HEK293 (cell line): ENCODE measurements around the gene IGFL3.

Experiments used
- CTCF ChIA-PET: fragments of 350-600 bp; formaldehyde crosslinking; extraction: SDS; loops from one replicate; lab custom pipeline; 2021; ENCODE audit warnings: antibody characterized with exemption; lab: Yijun Ruan, JAX
- POLR2A ChIA-PET: fragments of 300-600 bp; formaldehyde crosslinking; extraction: SDS; loops from one replicate; lab custom pipeline; 2020; ENCODE audit warnings: antibody characterized with exemption, inconsistent platforms; lab: Yijun Ruan, JAX
- H3K27ac ChIP-seq: fragments of 200-500 bp; sonication (Bioruptor generic); 2 replicates; pipeline ENCODE4 v1.5.1; 2014; ENCODE audit warnings: low read depth, low read length, control low read depth, inconsistent platforms; ENCODE audit errors: extremely low read depth
- H3K36me3 ChIP-seq, 2 experiments: fragments of 200-500 bp in 1 of 2; sonication (Bioruptor generic) in 1 of 2; 1 replicate in 1 of 2; 2 replicates in 1 of 2; pipeline ENCODE4 v1.5.1; 2014 to 2017; ENCODE audit warnings: inconsistent platforms in 2 of 2, low read length in 2 of 2; ENCODE audit not compliant: control insufficient read depth in 2 of 2, insufficient read depth in 1 of 2
- H3K4me1 ChIP-seq: fragments of 200-500 bp; sonication (Bioruptor generic); 2 replicates; pipeline ENCODE4 v1.5.1; 2014; ENCODE audit warnings: mild to moderate bottlenecking, low read length, inconsistent platforms; ENCODE audit not compliant: control insufficient read depth, insufficient read depth
- H3K4me3 ChIP-seq: 2 replicates; pipeline ENCODE4 v1.5.1; 2011; ENCODE audit warnings: low read depth, mild to moderate bottlenecking, control low read depth, low read length, moderate library complexity
- H3K9me3 ChIP-seq: fragments of 200-500 bp; sonication (Bioruptor generic); 2 replicates; pipeline ENCODE4 v1.5.1; 2014; ENCODE audit warnings: low read depth, low read length, inconsistent platforms; ENCODE audit not compliant: control insufficient read depth, insufficient read depth
- GFI1B ChIP-seq: fragments of 450-650 bp; formaldehyde crosslinking; IDR thresholded peaks from 2 replicates; pipeline ENCODE4 v1.5.1; 2016; ENCODE audit warnings: missing biosample characterization, missing genetic modification characterization
- HOXA7 ChIP-seq: sonication (generic); formaldehyde crosslinking; IDR thresholded peaks from 2 replicates; pipeline ENCODE4 v1.8.1; 2022; ENCODE audit warnings: missing genetic modification reagents, borderline replicate concordance
- KLF1 ChIP-seq: fragments of 450-650 bp; formaldehyde crosslinking; IDR thresholded peaks from 2 replicates; pipeline ENCODE4 v1.5.1; 2016; ENCODE audit warnings: missing biosample characterization, missing genetic modification characterization
- KLF8 ChIP-seq: fragments of 450-650 bp; formaldehyde crosslinking; IDR thresholded peaks from 2 replicates; pipeline ENCODE4 v1.5.1; 2016; ENCODE audit warnings: missing biosample characterization, missing genetic modification characterization
- SCRT2 ChIP-seq: fragments of 450-650 bp; formaldehyde crosslinking; IDR thresholded peaks from 2 replicates; pipeline ENCODE4 v1.5.1; 2016; ENCODE audit warnings: missing biosample characterization, missing genetic modification characterization
- ZEB2 ChIP-seq: fragments of 450-650 bp; formaldehyde crosslinking; IDR thresholded peaks from 2 replicates; pipeline ENCODE4 v1.5.1; 2016; ENCODE audit warnings: missing biosample characterization, missing genetic modification characterization
- ZFHX2 ChIP-seq: fragments of 450-650 bp; formaldehyde crosslinking; conservative IDR thresholded peaks from 2 replicates; pipeline ENCODE4 v1.5.1; 2016; ENCODE audit warnings: missing biosample characterization, missing genetic modification characterization
- ZFP69B ChIP-seq: fragments of 450-650 bp; formaldehyde crosslinking; IDR thresholded peaks from 2 replicates; pipeline ENCODE4 v1.5.1; 2016; ENCODE audit warnings: missing biosample characterization, missing genetic modification characterization
- ZNF140 ChIP-seq: fragments of 450-650 bp; formaldehyde crosslinking; IDR thresholded peaks from 2 replicates; pipeline ENCODE4 v1.5.1; 2016; ENCODE audit warnings: missing biosample characterization, missing genetic modification characterization
- ZNF174 ChIP-seq: fragments of 450-650 bp; formaldehyde crosslinking; IDR thresholded peaks from 2 replicates; pipeline ENCODE4 v1.5.0; 2017; ENCODE audit warnings: missing biosample characterization, mild to moderate bottlenecking, missing genetic modification characterization
- ZNF2 ChIP-seq: fragments of 450-650 bp; formaldehyde crosslinking; IDR thresholded peaks from 2 replicates; pipeline ENCODE4 v1.5.1; 2016; ENCODE audit warnings: missing biosample characterization, missing genetic modification characterization
- ZNF223 ChIP-seq: fragments of 450-650 bp; formaldehyde crosslinking; IDR thresholded peaks from 2 replicates; pipeline ENCODE4 v1.5.1; 2016; ENCODE audit warnings: missing biosample characterization, missing genetic modification characterization
- ZNF23 ChIP-seq: fragments of 450-650 bp; formaldehyde crosslinking; IDR thresholded peaks from 2 replicates; pipeline ENCODE4 v1.5.1; 2016; ENCODE audit warnings: missing biosample characterization, missing genetic modification characterization, borderline replicate concordance
- ZNF544 ChIP-seq: fragments of 450-650 bp; formaldehyde crosslinking; IDR thresholded peaks from 2 replicates; pipeline ENCODE4 v1.5.0; 2017; ENCODE audit warnings: missing biosample characterization, missing genetic modification characterization
- ZNF558 ChIP-seq: fragments of 450-650 bp; formaldehyde crosslinking; IDR thresholded peaks from 2 replicates; pipeline ENCODE4 v1.5.1; 2016; ENCODE audit warnings: missing biosample characterization, missing genetic modification characterization
- ZNF600 ChIP-seq: fragments of 450-650 bp; formaldehyde crosslinking; IDR thresholded peaks from 2 replicates; pipeline ENCODE4 v1.5.1; 2016; ENCODE audit warnings: missing biosample characterization, missing genetic modification characterization
- TF ChIP-seq, protein P1 (sequence below): fragments of 450-650 bp; formaldehyde crosslinking; IDR thresholded peaks from 2 replicates; pipeline ENCODE4 v1.5.1; 2016; ENCODE audit warnings: missing biosample characterization, missing genetic modification characterization
- TF ChIP-seq, protein P2 (sequence below): fragments of 450-650 bp; formaldehyde crosslinking; IDR thresholded peaks from 2 replicates; pipeline ENCODE4 v1.5.1; 2017; ENCODE audit warnings: missing biosample characterization, missing genetic modification characterization
- TF ChIP-seq, protein P3 (sequence below): IDR thresholded peaks from 2 replicates; pipeline ENCODE4 v1.6.1; 2011; ENCODE audit warnings: mild to moderate bottlenecking, low read depth, low read length, borderline replicate concordance
- TF ChIP-seq, protein P4 (sequence below): fragments of 450-650 bp; formaldehyde crosslinking; IDR thresholded peaks from 2 replicates; pipeline ENCODE4 v1.5.1; 2016; ENCODE audit warnings: missing biosample characterization, missing genetic modification characterization
- TF ChIP-seq, protein P5 (sequence below): fragments of 450-650 bp; formaldehyde crosslinking; IDR thresholded peaks from 2 replicates; pipeline ENCODE4 v1.5.1; 2017; ENCODE audit warnings: missing biosample characterization, missing genetic modification characterization
- TF ChIP-seq, protein P6 (sequence below): fragments of 450-650 bp; formaldehyde crosslinking; IDR thresholded peaks from 2 replicates; pipeline ENCODE4 v1.5.1; 2017; ENCODE audit warnings: missing biosample characterization, missing genetic modification characterization
- TF ChIP-seq, protein P7 (sequence below): fragments of 450-650 bp; formaldehyde crosslinking; IDR thresholded peaks from 2 replicates; pipeline ENCODE4 v1.5.1; 2016; ENCODE audit warnings: missing biosample characterization, missing genetic modification characterization
- TF ChIP-seq, protein P8 (sequence below): fragments of 450-650 bp; formaldehyde crosslinking; IDR thresholded peaks from 2 replicates; pipeline ENCODE4 v1.5.1; 2016; ENCODE audit warnings: missing biosample characterization, missing genetic modification characterization, low read depth

The IGFL3 gene

DNA sequence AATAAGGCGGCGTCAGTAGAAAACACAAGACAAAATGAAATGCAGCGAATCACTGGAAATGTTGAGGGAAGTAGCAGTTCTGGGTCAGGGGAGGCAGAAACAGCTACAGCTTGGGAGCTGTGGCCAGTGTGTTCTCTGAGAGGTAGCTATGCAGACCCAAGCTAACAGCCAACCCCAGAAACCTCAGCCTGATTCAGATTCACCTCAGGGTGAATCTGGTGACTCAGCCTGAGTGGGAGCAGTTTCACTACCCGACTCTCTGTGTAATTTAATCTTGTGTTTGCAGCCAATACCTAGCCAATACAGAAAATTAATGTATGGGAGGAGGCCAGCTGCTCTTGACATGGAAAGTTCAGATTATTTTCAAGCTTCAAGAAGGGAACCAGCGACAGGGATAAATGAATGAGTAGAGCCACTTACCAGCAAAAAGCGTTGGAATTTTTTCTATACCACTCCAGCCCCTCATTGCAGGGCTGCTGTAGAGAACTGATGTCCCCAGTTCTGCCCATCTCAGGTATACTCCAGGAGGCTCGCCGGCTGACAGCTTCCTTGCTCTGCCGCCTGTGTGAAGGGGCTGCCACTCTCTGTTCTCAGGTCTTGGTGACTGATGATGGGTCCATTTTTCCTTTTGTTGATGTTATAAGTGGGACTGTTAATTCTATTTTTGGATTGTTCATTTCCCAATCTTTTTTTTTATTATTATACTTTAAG is 8.9 kb downstream of the IGFL3 start:
- POLR2A ChIA-PET: interaction anchor here (1.5 kb wide), 1 partner anchor 18 kb away, joined by 3 read pairs; no protein-coding TSS in a partner anchor
- no peaks in the 10 kb centered on the region for H3K36me3 ChIP-seq
- H3K4me1 ChIP-seq: peaks cover 10% of the 10 kb centered on the region
- H3K9me3 ChIP-seq: no peaks in the 10 kb centered on the region
- no peak overlapping the region for H3K27ac ChIP-seq
- CTCF ChIA-PET: interaction anchor here (0.6 to 1.4 kb wide), 5 partner anchors 24 to 1018 kb away, joined by 3 to 4 read pairs (median 3); no protein-coding TSS in a partner anchor
- H3K4me3 ChIP-seq: no peak overlapping the region
- TF ChIP-seq KLF1 (tag by site-specific recombination): no peak
- TF ChIP-seq ZNF558 (tag by site-specific recombination): no peak
- TF ChIP-seq, protein P1, sequence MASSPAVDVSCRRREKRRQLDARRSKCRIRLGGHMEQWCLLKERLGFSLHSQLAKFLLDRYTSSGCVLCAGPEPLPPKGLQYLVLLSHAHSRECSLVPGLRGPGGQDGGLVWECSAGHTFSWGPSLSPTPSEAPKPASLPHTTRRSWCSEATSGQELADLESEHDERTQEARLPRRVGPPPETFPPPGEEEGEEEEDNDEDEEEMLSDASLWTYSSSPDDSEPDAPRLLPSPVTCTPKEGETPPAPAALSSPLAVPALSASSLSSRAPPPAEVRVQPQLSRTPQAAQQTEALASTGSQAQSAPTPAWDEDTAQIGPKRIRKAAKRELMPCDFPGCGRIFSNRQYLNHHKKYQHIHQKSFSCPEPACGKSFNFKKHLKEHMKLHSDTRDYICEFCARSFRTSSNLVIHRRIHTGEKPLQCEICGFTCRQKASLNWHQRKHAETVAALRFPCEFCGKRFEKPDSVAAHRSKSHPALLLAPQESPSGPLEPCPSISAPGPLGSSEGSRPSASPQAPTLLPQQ (tag by site-specific recombination): no peak
- no peak for TF ChIP-seq KLF8 (tag by site-specific recombination)
- TF ChIP-seq, protein P2, sequence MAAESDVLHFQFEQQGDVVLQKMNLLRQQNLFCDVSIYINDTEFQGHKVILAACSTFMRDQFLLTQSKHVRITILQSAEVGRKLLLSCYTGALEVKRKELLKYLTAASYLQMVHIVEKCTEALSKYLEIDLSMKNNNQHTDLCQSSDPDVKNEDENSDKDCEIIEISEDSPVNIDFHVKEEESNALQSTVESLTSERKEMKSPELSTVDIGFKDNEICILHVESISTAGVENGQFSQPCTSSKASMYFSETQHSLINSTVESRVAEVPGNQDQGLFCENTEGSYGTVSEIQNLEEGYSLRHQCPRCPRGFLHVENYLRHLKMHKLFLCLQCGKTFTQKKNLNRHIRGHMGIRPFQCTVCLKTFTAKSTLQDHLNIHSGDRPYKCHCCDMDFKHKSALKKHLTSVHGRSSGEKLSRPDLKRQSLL (tag by site-specific recombination): no peak
- TF ChIP-seq ZNF174 (tag by site-specific recombination): no peak
- no peak for TF ChIP-seq SCRT2 (tag by site-specific recombination)
- peak; percentile 59 for TF ChIP-seq ZFHX2 (tag by site-specific recombination)
- TF ChIP-seq ZNF23: no peak
- TF ChIP-seq, protein P3, sequence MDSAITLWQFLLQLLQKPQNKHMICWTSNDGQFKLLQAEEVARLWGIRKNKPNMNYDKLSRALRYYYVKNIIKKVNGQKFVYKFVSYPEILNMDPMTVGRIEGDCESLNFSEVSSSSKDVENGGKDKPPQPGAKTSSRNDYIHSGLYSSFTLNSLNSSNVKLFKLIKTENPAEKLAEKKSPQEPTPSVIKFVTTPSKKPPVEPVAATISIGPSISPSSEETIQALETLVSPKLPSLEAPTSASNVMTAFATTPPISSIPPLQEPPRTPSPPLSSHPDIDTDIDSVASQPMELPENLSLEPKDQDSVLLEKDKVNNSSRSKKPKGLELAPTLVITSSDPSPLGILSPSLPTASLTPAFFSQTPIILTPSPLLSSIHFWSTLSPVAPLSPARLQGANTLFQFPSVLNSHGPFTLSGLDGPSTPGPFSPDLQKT: no peak
- TF ChIP-seq ZFP69B (tag by site-specific recombination): no peak
- TF ChIP-seq GFI1B (tag by site-specific recombination): no peak
- TF ChIP-seq, protein P4, sequence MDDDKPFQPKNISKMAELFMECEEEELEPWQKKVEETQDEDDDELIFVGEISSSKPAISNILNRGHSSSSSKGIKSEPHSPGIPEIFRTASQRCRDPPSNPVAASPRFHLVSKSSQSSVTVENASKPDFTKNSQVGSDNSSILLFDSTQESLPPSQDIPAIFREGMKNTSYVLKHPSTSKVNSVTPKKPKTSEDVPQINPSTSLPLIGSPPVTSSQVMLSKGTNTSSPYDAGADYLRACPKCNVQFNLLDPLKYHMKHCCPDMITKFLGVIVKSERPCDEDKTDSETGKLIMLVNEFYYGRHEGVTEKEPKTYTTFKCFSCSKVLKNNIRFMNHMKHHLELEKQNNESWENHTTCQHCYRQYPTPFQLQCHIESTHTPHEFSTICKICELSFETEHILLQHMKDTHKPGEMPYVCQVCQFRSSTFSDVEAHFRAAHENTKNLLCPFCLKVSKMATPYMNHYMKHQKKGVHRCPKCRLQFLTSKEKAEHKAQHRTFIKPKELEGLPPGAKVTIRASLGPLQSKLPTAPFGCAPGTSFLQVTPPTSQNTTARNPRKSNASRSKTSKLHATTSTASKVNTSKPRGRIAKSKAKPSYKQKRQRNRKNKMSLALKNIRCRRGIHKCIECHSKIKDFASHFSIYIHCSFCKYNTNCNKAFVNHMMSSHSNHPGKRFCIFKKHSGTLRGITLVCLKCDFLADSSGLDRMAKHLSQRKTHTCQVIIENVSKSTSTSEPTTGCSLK (tag by site-specific recombination): no peak
- TF ChIP-seq, protein P5, sequence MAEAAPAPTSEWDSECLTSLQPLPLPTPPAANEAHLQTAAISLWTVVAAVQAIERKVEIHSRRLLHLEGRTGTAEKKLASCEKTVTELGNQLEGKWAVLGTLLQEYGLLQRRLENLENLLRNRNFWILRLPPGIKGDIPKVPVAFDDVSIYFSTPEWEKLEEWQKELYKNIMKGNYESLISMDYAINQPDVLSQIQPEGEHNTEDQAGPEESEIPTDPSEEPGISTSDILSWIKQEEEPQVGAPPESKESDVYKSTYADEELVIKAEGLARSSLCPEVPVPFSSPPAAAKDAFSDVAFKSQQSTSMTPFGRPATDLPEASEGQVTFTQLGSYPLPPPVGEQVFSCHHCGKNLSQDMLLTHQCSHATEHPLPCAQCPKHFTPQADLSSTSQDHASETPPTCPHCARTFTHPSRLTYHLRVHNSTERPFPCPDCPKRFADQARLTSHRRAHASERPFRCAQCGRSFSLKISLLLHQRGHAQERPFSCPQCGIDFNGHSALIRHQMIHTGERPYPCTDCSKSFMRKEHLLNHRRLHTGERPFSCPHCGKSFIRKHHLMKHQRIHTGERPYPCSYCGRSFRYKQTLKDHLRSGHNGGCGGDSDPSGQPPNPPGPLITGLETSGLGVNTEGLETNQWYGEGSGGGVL: no peak
- TF ChIP-seq ZNF223 (tag by site-specific recombination): no peak
- 0 out of 2 replicates have a peak, but pooled peaks have one; percentile 14 for TF ChIP-seq ZNF600 (tag by site-specific recombination)
- TF ChIP-seq, protein P6, sequence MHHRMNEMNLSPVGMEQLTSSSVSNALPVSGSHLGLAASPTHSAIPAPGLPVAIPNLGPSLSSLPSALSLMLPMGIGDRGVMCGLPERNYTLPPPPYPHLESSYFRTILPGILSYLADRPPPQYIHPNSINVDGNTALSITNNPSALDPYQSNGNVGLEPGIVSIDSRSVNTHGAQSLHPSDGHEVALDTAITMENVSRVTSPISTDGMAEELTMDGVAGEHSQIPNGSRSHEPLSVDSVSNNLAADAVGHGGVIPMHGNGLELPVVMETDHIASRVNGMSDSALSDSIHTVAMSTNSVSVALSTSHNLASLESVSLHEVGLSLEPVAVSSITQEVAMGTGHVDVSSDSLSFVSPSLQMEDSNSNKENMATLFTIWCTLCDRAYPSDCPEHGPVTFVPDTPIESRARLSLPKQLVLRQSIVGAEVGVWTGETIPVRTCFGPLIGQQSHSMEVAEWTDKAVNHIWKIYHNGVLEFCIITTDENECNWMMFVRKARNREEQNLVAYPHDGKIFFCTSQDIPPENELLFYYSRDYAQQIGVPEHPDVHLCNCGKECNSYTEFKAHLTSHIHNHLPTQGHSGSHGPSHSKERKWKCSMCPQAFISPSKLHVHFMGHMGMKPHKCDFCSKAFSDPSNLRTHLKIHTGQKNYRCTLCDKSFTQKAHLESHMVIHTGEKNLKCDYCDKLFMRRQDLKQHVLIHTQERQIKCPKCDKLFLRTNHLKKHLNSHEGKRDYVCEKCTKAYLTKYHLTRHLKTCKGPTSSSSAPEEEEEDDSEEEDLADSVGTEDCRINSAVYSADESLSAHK (tag by site-specific recombination): 0 out of 2 replicates have a peak, but pooled peaks have one; percentile 45
- TF ChIP-seq ZEB2 (tag by site-specific recombination): no peak
- TF ChIP-seq ZNF544 (tag by site-specific recombination): no peak
- no peak for TF ChIP-seq ZNF140 (tag by site-specific recombination)
- TF ChIP-seq ZNF2 (tag by site-specific recombination): no peak
- TF ChIP-seq, protein P7, sequence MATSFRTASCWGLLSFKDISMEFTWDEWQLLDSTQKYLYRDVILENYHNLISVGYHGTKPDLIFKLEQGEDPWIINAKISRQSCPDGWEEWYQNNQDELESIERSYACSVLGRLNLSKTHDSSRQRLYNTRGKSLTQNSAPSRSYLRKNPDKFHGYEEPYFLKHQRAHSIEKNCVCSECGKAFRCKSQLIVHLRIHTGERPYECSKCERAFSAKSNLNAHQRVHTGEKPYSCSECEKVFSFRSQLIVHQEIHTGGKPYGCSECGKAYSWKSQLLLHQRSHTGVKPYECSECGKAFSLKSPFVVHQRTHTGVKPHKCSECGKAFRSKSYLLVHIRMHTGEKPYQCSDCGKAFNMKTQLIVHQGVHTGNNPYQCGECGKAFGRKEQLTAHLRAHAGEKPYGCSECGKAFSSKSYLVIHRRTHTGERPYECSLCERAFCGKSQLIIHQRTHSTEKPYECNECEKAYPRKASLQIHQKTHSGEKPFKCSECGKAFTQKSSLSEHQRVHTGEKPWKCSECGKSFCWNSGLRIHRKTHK (tag by site-specific recombination): no peak
- TF ChIP-seq, protein P8, sequence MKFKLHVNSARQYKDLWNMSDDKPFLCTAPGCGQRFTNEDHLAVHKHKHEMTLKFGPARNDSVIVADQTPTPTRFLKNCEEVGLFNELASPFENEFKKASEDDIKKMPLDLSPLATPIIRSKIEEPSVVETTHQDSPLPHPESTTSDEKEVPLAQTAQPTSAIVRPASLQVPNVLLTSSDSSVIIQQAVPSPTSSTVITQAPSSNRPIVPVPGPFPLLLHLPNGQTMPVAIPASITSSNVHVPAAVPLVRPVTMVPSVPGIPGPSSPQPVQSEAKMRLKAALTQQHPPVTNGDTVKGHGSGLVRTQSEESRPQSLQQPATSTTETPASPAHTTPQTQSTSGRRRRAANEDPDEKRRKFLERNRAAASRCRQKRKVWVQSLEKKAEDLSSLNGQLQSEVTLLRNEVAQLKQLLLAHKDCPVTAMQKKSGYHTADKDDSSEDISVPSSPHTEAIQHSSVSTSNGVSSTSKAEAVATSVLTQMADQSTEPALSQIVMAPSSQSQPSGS (tag by site-specific recombination): no peak
- TF ChIP-seq HOXA7: no peak
